Measurements from ENCODE around the gene INO80D.
"Not testable (repeated sequence)": the region's sequence is repeated elsewhere in the genome, so short reads cannot be mapped to it uniquely, and the experiment has no call there.

Gene INO80D, protein sequence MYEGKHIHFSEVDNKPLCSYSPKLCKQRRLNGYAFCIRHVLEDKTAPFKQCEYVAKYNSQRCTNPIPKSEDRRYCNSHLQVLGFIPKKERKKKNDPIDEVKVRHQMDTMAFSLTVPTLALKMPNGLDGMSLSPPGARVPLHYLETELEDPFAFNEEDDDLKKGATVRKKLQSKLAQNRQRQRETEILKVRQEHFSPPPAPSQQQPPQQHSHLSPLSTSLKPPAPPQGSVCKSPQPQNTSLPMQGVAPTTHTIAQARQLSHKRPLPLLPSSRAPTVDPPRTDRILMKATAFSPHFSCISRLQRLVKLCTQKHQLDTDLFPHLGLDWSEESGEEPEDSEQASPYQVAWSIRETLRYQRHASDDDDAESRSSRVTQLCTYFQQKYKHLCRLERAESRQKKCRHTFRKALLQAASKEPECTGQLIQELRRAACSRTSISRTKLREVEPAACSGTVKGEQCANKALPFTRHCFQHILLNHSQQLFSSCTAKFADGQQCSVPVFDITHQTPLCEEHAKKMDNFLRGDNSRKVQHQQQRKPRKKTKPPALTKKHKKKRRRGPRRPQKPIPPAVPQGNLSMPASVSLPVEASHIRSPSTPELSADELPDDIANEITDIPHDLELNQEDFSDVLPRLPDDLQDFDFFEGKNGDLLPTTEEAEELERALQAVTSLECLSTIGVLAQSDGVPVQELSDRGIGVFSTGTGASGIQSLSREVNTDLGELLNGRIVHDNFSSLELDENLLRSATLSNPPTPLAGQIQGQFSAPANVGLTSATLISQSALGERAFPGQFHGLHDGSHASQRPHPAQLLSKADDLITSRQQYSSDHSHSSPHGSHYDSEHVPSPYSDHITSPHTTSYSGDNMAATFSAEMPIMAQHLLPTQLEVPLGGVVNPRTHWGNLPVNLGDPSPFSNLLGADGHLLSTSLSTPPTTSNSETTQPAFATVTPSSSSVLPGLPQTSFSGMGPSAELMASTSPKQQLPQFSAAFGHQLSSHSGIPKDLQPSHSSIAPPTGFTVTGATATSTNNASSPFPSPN

DNA sequence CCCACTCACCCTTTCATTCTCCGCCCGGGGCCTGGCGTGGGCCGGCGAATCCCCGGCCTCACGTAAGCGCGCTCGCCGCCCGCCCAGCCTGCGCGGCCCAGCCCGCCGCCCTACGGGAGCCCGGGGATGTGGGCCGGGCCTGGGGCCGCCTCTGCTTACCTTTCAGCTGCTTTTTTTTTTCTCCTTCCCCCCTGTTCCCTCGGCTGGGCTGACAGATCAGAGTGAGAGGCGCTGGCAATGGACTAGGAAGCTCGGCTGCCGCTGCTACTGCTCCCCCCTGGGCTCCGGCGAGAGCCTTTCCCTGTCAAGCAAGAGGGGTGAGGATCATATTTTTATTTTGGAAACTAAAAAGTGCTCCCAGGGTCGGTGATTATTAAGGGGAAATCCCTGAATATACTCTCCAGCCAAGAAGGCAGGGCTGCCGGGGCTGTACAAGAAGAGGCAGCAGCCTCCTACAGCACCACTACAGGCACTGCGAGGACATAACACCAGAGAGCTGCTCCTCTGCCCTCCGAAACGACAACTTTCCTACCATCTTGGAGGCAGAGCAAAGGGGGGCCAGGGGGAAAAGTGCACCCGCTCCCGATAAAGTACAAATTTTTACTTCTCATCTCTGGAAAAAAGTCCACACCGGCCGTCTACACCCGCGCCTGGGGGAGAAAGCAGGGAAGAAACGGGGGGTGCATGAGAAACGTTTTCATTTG, at the start of gene INO80D:
INO80D (minus strand) TSS at position 433 of the 704 bp plus-strand sequence. CDS start 23,158 bp downstream, outside the sequence.
- DNase-seq (ENCODE audit: low spot score): peak; percentile 93

DNA sequence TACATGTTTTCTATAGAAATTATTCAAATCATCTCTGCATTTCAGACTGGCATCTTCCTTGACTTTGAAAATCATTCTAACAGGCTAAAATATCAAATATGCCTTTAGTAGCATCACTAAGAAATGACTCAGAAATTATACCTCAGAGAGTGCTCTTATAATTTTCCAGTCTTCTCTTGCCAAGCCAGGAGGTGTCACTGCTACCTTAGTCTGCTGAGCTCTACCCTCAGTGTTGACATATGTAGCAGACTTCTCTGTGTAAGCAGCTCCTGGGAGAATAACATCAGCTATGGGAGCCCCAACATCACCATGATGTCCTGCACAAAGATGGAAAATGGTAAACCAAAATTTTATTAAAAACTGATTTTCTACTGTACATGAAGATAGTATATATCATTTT, 41.7 kb upstream of the INO80D start:
- peak; percentile 77 for DNase-seq (ENCODE audit: low spot score)

DNA sequence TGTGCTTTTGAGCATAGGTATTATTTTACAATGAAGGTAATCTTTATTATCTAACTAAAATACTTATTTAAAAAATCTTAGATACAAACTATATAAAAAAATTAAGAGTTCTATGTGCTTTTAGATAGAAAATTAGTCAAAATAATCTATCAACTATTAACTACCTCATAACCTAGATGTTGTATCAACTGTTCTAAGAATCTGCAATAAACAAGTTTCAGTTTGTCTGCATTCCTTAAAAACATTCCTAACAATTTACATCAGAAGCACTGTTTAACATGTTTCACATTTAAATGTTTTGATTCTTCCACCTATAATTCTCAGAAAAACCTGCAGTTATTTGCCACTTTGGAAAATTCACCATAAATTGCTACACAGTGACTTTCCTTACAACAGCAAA, 39.9 kb upstream of the INO80D start:
- no peak for DNase-seq (ENCODE audit: low spot score)

DNA sequence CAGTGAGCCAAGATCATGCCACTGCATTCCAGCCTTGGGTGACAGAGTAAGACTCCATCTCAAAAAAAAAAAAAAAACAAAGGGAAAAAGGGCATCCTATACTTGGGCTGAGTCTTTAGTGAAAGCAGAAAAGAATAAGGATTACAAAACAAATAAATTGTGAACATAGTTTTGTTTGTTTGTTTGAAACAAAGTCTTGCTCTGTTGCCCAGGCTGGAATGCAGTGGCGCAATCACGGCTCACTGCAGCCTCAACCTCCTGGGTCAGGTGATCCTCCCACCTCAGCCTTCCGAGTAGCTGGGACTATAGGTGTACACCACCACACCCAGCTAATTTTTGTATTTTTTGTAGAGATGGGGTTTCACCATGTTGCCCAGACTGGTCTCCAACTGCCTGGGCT, 36.6 kb upstream of the INO80D start:
- DNase-seq (ENCODE audit: low spot score): not testable (repeated sequence)

DNA sequence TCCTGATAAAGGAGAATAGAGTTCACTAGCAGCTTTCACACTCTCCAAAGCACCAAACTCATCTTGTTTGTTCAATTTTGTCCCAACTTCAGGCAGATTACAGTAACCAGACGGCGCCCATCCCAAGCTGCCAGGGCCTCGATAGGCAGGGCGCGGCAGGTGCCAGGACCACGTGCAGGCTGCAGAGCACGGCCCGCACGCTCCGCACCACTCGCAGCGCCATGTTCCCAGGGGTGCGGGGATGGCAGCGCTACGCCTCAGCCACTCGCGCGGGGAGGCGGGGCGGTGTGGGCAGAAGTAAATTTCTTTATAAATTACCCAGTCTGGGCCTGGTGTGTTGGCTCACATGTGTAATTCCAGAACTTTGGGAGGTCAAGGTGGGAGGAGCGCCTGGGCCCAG, 30.3 kb upstream of the INO80D start:
- DNase-seq (ENCODE audit: low spot score): no peak

DNA sequence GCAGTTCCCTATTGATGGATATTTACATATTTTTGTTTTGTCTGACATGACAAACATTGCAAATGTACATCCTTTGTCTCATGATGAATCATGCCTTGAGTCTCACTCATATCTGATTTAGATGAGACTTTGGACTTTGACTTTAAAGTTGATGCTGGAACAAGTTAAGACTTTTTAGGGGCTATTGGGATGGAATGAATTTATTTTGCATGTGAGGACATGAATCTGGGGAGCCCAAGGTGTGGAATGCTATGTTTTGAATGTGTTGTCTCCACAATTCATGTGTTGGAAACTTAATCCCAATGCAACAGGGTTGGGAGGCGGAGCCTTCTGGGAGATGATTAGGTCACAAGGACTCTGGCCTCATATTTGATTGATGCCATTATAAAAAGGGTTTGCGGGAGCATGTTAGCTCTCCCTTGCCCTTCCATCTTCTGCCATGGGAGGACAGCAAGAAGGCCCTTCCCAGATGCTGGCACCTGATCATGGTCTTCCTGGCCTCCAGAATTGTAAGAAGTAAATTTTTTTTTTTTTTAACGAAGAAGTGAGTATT, 29.1 kb upstream of the INO80D start:
- peak; percentile 47 for DNase-seq (ENCODE audit: low spot score)

DNA sequence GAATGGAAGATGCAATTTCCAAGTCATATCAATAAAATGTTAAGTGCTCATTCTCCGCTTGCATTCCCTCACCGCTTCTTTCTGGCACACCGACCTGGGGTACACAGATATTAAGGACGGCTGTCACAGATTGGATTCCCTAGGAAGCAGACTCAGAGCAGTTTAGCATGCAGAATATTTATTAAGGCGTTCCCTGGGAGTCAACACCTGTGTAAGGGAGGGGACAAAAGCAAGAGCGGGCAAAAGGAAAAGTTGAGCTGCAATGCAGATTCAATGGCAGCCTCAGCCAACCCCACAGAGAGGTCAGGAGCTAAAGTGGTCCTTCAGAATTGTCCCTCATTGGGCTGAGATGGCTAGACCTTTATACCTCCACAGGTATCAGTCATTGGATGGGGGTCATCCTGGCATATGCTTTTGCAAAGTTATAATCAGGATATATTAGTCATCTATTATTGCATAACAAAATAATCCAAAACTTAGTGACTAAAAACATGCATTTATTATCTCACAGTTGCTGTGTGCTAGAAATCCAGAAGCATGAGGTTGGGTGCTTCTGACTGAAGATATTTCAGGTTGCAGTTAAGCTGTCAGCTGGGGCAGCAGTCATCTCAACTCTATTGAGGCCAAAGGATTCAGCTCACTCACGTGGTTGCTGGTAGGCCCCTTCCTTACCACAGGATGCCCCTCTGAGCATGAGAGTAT, 27.0 kb upstream of the INO80D start:
- DNase-seq (ENCODE audit: low spot score): no peak

DNA sequence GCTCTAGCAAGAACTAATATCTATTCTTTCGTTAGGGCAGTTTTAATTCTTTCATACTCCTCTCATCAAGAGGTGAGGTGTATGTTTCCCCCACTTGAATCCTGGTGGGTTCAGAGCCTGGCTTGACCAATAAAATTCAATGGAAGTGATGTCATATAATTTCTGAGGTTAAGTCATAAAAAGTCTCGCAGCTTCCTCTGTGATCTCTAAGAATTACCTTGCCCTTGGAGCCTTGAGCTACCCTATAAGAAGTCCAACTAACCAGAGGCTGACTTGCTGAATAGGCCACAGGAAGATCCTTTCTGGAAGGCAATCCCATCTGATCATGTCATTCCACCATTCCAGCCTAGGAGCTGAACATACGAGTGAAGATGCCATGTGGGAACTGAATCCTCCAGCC, 26.1 kb upstream of the INO80D start:
- DNase-seq (ENCODE audit: low spot score): no peak

DNA sequence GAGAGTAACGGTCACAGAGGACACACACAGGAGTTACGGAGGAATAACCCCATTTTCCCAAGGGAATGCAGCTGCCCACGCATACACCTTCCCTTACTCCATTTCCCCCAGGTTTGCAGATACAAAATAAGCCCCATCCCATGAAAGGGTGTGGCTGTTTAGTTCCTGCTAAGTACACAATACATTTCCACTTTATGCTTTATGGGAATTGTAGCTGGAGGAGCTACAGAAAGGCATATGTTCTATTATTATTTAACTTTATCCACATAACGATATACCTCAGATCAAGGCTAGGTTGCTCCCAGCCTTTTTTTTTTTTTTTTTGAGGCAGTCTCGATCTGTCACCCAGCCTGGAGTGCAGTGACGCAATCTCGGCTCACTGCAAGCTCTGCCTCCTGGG, 22.7 kb upstream of the INO80D start:
- no peak for DNase-seq (ENCODE audit: low spot score)

DNA sequence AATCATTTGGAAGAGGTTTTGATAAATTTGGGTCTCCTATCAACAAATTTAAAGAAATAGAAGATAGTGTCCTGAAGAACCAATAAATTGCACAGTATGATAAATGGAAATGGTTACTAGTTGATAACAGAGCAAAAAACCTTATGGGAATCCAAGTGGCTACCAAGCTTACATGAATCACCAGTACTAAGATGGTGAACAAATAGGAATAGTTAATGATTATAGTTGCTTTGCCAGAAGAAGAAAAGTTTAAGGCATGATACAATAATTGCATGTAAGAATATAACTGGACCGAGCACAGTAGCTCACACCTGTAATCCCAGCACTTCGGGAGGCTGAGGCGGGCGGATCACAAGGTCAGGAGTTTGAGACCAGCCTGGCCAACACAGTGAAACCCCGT, 19.6 kb upstream of the INO80D start:
- no peak for DNase-seq (ENCODE audit: low spot score)

DNA sequence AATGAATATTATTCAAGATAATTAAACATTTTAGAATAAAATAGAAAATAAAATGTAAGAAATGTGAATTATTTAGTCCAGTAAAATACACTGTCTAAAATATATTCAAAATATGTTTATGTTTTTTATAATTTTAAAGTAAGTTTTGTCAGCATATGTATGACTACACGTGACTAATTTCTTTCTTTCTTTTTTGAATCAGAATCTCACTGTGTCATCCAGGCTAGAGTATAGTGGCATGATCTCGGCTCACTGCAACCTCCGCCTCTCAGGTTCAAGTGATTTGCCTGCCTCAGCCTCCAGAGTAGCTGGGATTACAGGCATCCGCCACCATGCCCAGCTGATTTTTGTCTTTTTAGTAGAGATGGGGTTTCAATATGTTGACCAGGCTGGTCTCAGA, 19.1 kb upstream of the INO80D start:
- no peak for DNase-seq (ENCODE audit: low spot score)

DNA sequence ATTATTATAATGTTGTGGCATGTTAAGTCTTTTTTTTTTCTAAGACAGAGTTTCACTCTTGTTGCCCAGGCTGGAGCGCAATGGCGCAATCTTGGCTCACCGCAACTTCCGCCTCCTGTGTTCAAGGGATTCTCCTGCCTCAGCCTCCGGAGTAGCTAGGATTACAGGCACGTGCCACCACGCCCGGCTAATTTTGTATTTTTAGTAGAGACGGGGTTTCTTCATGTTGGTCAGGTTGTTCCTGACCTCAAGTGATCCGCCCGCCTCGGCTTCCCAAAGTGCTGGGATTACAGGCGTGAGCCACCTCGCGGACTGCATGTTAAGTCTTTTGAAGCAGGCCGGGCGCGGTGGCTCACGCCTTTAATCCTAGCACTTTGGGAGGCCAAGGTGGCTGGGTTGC, 12.9 kb upstream of the INO80D start:
- DNase-seq (ENCODE audit: low spot score): not testable (repeated sequence)

DNA sequence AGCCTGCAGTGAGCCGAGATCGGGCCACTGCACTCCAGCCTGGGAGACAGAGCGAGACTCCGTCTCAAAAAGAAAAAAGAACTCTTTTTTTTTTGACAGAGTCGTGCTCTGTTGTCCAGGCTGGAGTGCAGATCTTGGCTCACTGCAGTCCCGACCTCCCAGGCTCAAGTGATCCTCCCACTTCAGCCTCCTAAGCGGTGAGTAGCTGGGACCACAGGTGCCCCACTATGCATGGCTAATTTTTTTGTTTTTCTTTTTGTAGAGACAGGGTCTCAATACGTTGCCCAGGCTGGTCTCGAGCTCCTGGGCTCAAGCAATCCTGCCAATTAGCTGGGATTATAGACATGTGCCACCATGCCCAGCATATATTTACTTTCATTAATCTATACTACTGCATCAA, 12.5 kb upstream of the INO80D start:
- DNase-seq (ENCODE audit: low spot score): no peak

DNA sequence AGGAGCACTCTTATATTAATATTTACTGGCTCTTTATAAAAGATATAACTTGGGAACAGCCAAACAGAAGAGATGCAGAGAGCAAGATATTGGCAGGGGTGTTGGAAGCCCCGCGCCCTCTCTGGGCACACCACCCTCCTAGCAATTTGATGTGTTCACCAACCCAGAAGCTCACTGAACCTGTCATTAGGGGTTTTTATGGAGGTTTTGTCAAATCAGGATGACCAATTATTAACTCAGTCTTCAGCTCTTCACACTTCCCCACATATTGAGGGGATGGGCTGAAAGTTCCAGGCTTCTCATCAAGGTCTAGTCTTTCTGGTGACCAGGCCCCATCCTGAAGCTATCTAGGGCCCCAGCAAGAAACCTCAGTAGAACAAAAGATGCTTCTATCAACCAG, 10.9 kb upstream of the INO80D start:
- no peak for DNase-seq (ENCODE audit: low spot score)

DNA sequence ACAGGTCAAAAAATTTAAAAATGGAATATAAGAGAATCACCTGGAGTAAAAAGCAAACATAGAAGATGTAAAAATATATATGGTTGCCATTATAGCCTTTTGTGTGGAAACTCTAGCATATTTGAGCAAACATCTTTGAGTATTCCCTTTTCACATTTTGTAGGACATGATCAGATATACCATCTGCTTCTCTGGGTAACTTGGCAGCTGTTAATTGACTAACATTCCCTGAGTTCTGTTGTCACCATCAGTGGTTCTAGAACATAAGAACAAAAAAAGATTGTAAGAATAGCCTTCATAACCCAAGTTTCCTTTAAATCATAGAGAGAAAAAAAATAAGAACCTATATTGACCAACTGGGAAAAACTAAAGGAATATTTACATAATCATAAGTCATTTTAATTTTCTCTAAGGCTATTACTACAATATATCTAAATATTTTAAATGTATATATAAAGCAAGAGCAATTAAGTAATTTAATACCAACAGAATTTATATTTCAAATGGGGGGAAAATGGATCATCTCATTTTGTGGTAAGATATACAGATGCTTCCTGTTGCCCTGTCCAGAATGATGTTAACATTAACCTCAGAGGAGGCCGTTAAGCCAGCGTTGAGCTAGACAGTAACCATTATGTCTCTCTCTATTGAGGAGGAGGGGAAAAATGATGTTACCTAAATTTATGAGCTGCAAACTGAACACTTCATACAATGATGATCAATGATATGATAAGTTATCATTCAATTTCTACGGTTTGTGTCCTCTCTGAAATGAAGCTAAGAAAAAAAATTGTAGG, 9.8 kb upstream of the INO80D start:
- DNase-seq (ENCODE audit: low spot score): no peak

DNA sequence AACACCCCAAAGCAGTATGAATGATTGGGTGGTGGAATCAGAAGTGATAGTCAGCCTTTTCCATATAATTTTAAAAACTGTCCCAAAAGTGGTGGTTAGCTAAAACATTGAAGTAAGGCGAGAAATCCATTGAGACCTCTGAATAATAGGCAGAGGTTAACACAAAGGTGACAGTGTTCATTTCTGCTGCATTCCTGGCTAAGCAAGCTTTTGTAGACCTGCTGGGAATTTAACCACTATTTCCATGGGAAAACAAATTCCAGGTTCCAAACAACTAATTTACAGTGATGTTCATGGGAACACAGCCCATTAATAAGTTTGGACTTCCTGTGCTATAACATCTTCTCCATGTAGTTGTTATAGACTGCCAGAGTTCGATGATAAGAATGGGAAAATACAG, 6.3 kb upstream of the INO80D start:
- no peak for DNase-seq (ENCODE audit: low spot score)

DNA sequence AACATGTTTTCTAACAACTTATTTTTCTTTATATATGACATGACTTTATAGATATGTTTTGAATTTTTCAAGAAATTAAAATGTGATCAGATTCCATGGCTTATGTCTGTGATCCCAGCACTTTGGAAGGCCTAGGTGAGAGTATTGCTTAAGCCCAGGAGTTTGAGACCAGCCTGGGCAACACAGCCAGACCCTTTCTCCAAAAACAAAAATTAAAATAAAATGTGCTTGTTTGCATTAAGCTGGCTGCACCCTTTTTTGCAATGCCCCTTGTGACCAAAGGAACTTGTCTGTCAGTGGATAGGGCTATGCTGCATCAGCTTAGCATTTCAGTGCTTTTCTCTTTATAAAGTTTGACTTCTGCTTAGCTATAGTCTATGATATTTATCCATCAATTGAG, 2.3 kb upstream of the INO80D start:
- DNase-seq (ENCODE audit: low spot score): no peak

DNA sequence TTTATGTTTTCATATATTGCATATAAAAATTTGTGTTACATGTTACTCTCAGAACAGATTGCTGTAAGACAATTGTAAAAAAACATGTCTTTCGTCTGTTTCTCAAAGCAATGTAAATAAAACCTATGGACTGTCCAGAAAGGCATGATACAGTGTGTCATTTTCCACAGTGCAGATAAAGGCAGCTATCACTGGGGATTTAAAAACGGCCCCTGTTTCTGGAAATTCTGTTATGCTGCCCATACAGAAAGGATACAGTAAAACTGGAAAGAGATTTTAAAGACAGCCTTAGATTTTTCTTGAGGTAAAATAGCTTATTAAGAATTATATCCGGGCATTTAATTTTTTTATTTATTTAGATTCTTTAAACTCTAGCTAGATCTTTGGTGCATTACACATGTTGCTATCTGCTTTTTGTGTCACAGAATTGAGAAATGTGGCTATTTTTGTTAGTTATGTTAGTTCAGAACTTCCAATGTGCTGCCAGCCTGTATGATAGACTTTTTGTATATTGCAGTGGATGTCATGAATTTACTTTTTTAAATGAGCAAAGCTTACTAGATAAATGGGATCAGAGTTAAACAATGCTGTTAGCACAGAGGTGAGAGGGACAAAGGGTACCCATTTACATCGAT, 859 bp upstream of the INO80D start:
- DNase-seq (ENCODE audit: low spot score): peak; percentile 69

DNA sequence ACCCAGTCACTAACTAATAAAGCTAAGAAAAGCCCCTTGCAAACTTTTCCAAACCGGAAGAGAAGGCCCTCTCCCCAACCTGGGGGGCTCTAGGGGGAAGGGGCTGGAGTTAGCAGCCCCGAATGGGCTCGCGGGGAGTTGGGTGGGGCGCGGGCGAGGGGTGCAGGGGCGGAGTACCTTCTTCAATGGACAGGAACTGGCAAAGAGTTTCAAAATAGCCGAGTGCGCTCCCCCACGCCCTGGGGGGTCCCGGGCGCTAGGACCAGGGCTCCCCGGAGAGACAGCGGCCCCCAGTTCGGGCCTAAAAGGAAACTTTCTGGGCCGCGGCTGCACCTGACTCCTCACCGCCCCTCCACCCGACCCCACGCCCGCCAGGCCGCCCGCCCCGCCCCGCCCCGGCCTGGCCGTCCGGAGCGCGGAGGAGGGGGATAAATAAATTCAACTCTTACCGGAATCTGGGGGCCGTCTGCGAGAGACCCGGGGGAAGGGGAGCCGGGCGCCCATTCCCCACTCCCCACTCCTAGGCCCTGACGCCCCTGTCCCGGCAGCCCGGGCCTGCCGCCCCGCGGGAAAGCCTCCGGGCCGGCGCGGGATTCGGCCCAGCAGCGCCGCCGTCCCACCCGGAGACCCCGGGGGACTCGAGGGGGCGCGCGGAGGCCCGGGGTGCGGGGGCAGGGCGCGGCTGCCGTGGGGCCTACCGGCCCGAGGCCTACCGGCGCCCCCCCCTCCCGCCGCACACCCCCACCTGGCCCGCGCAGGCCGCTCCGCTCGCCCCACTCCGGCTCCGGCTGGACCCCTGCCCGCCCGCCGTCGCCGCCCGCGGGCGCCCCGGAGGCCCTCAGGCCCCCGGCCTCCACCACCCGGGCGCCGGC, 868 bp downstream of the INO80D start:
- peak; percentile 48 for DNase-seq (ENCODE audit: low spot score)
